B cell (primary cell): ENCODE measurements around the gene TMEM45A. TPM values are rescaled to one million over a fixed set of nuclear protein-coding genes. Genes with fewer than 3 reads are reported as not detected.

ENCODE experiments used
- ATAC-seq: fragments of 200-7000 bp; cut with Tn5 transposase; one replicate; pipeline ENCODE4 v1.10.0; 2021; ENCODE audit warnings: low read depth, mild to moderate bottlenecking, moderate number of reproducible peaks, moderate library complexity
- CTCF ChIA-PET: fragments of 350-600 bp; sonication (Branson Sonifier 250); formaldehyde crosslinking; loops from one replicate; lab custom pipeline; 2021; ENCODE audit warnings: antibody characterized with exemption, inconsistent platforms; lab: Charles Lee
- POLR2A ChIA-PET: fragments of 350-600 bp; sonication (Branson Sonifier 250); formaldehyde crosslinking; loops from one replicate; lab custom pipeline; 2021; ENCODE audit warnings: antibody characterized with exemption; lab: Charles Lee
- DNase-seq: peaks from one replicate; pipeline ENCODE4 v3.0.0; 2013
- H2AFZ ChIP-seq: 2 replicates; pipeline ENCODE4 v1.6.1; 2012; ENCODE audit warnings: mild to moderate bottlenecking, low read depth, low read length; ENCODE audit not compliant: insufficient read depth, poor library complexity, severe bottlenecking
- H3K27ac ChIP-seq, 2 donors: 1 replicate in 1 of 2; 2 replicates in 1 of 2; pipeline ENCODE4 v1.5.1; 2012 to 2013; ENCODE audit warnings: low read length in 2 of 2, mild to moderate bottlenecking in 2 of 2, moderate library complexity in 1 of 2
- H3K27me3 ChIP-seq, 4 experiments: fragments of 200-600 bp in 1 of 4; sonication (generic) in 1 of 4; replicated peaks in 1 of 4; 1 replicate in 2 of 4; 2 replicates in 2 of 4; pipeline versions ENCODE4 v1.6.1 to v1.7.0; 2013 to 2016; ENCODE audit warnings: low read length in 3 of 4, mild to moderate bottlenecking in 2 of 4, mixed read lengths in 1 of 4, moderate library complexity in 1 of 4; ENCODE audit not compliant: insufficient read depth in 4 of 4, control insufficient read depth in 3 of 4; ENCODE audit errors: control extremely low read depth in 1 of 4
- H3K36me3 ChIP-seq, 2 experiments: replicated peaks in 1 of 2; 1 replicate in 1 of 2; 2 replicates in 1 of 2; pipeline versions ENCODE4 v1.6.1 to v1.7.1; 2013; ENCODE audit warnings: low read length in 1 of 2; ENCODE audit not compliant: insufficient read depth in 2 of 2, control insufficient read depth in 1 of 2; ENCODE audit errors: control extremely low read depth in 1 of 2, extremely low read depth in 1 of 2
- H3K4me1 ChIP-seq, 2 donors: fragments of 200-600 bp in 1 of 2; sonication (generic) in 1 of 2; 1 replicate in 1 of 2; 2 replicates in 1 of 2; pipeline versions ENCODE4 v1.5.1 to v1.6.1; 2013 to 2017; ENCODE audit warnings: low read length in 2 of 2; ENCODE audit not compliant: control insufficient read depth in 2 of 2, insufficient read depth in 2 of 2
- H3K4me2 ChIP-seq: replicated peaks from 2 replicates; pipeline ENCODE3; 2012; ENCODE audit warnings: mild to moderate bottlenecking, low read depth, low read length; ENCODE audit not compliant: poor library complexity, severe bottlenecking
- H3K4me3 ChIP-seq, 5 experiments: fragments of 200-600 bp in 1 of 5; sonication (generic) in 1 of 5; 1 replicate in 3 of 5; 2 replicates in 2 of 5; pipeline versions ENCODE4 v1.5.1 to v1.7.0; 2011 to 2016; ENCODE audit warnings: low read length in 4 of 5, mild to moderate bottlenecking in 4 of 5, low read depth in 2 of 5, control low read depth in 1 of 5, moderate library complexity in 1 of 5; ENCODE audit not compliant: insufficient read depth in 1 of 5; ENCODE audit errors: control extremely low read depth in 1 of 5, extremely low read depth in 1 of 5
- H3K79me2 ChIP-seq: fragments of 200-600 bp; sonication (generic); one replicate; pipeline ENCODE4 v1.6.0; 2016; ENCODE audit warnings: low read length; ENCODE audit not compliant: control insufficient read depth, insufficient read depth
- H3K9ac ChIP-seq: fragments of 200-600 bp; sonication (generic); 2 replicates; pipeline ENCODE4 v1.6.1; 2017; ENCODE audit warnings: mild to moderate bottlenecking, low read length, moderate library complexity
- H3K9me3 ChIP-seq, 3 donors: one replicate each; pipeline versions ENCODE4 v1.6.1 to v1.7.1; 2013; ENCODE audit warnings: low read length in 2 of 3; ENCODE audit not compliant: control insufficient read depth in 2 of 3, insufficient read depth in 1 of 3; ENCODE audit errors: control extremely low read depth in 1 of 3
- H4K20me1 ChIP-seq: 2 replicates; pipeline ENCODE4 v1.6.0; 2012; ENCODE audit warnings: mild to moderate bottlenecking, low read length; ENCODE audit not compliant: insufficient read depth, control insufficient read depth, poor library complexity, severe bottlenecking
- H3K27ac Mint-ChIP-seq: one replicate; pipeline ENCODE4 v1.8.0; 2021; ENCODE audit warnings: mixed read lengths
- H3K27me3 Mint-ChIP-seq: one replicate; pipeline ENCODE4 v1.8.0; 2021; ENCODE audit warnings: mixed read lengths
- H3K4me1 Mint-ChIP-seq: one replicate; pipeline ENCODE4 v1.8.0; 2021; ENCODE audit warnings: mixed read lengths
- H3K4me3 Mint-ChIP-seq: one replicate; pipeline ENCODE4 v1.8.0; 2021; ENCODE audit warnings: mixed read lengths
- H3K9me3 Mint-ChIP-seq: one replicate; pipeline ENCODE4 v1.8.0; 2022; ENCODE audit warnings: mixed read lengths; ENCODE audit not compliant: insufficient read depth
- EZH2 ChIP-seq: IDR thresholded peaks from 2 replicates; pipeline ENCODE4 v1.6.1; 2012; ENCODE audit warnings: borderline replicate concordance, low read depth, mild to moderate bottlenecking, moderate library complexity, low read length; ENCODE audit not compliant: insufficient read depth, poor library complexity, severe bottlenecking
- WGBS: methylation state at CpG from one replicate; pipeline ENCODE4 v1.1.5; 2013; ENCODE audit warnings: missing lambda C conversion rate; ENCODE audit not compliant: insufficient coverage; 5-methylcytosine and 5-hydroxymethylcytosine counted together
- intact Hi-C: fragments of 100-400 bp; cut with micrococcal nuclease; formaldehyde crosslinking; loops from one replicate; pipeline ENCODE4 v1.10.0; 2022
- polyA plus RNA-seq: library from polyadenylated mRNA; depleted of rRNA; stranded (reverse); fragments of >200 nt; gene quantifications from 2 replicates; pipeline ENCODE4 v1.2.3, GENCODE V29; 2012
- total RNA-seq, 2 donors: library from RNA; stranded (reverse); fragments of 120-200 nt in 1 of 2; gene quantifications; 1 replicate in 1 of 2; 2 replicates in 1 of 2; pipeline versions ENCODE4 v1.2.3 to v1.2.4, GENCODE V29; 2013 to 2022
- TF ChIP-seq, protein P1 (sequence below): fragments of 200-600 bp; IDR thresholded peaks from one replicate; pipeline ENCODE4 v1.8.0; 2022; ENCODE audit warnings: antibody characterized with exemption, mild to moderate bottlenecking

Gene TMEM45A
- total and polyA plus RNA-seq, 2 donors (not counting 1 experiment from before 2014, with no cell fraction given) = 0.20 TPM; not detected in 1

DNA sequence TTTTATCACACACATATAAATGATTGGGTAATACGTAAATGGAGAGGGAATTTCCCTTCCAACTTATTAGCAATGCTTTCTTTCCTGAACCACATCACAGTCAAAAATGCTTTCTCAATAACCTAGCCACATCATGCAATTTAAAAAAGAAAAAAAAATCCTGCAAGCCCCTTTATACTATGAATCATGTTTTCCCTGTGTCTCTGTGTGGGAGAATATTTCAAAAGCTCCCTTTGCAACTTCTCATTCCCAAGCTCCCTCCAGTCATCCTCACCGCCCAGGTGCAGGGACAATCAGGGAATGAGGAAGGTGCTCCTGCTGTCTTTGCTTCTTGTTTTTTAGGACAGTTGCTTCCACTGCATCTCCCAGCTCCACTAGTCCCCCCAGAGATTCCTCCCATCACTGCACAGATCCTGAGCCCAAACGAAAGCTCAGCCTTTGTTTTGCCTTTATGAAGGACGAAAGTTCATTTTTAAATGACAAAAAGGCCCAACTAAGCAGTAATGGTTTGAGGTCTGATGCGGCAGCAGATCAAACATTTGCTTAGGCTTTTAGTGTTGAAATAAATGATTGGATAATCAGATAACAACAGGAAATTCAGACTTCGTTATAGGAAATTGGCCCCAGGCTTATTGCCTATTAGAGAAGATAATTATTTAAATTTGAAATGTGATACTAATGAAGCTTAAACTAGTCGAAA, 69.2 kb downstream of the TMEM45A start:
- ATAC-seq (no peak), DNase-seq (no peak)
- H3K9ac ChIP-seq = no peak overlapping the region
- Mint-ChIP-seq H3K27ac (no peak overlapping the region), H3K4me1 (no peaks in the 10 kb centered on the region), H3K9me3 (no peaks in the 10 kb centered on the region), H3K4me3 (no peak overlapping the region), H3K27me3 (no peaks in the 10 kb centered on the region)
- H3K4me1 ChIP-seq = no peaks in the 10 kb centered on the region
- ChIA-PET CTCF (interaction anchor here (1.0 kb wide), 1 partner anchor 99 kb away, joined by 3 read pairs; no protein-coding TSS in a partner anchor), POLR2A (no interaction called here)
- no peak overlapping the region for H3K4me3 ChIP-seq
- TF ChIP-seq, protein P1, sequence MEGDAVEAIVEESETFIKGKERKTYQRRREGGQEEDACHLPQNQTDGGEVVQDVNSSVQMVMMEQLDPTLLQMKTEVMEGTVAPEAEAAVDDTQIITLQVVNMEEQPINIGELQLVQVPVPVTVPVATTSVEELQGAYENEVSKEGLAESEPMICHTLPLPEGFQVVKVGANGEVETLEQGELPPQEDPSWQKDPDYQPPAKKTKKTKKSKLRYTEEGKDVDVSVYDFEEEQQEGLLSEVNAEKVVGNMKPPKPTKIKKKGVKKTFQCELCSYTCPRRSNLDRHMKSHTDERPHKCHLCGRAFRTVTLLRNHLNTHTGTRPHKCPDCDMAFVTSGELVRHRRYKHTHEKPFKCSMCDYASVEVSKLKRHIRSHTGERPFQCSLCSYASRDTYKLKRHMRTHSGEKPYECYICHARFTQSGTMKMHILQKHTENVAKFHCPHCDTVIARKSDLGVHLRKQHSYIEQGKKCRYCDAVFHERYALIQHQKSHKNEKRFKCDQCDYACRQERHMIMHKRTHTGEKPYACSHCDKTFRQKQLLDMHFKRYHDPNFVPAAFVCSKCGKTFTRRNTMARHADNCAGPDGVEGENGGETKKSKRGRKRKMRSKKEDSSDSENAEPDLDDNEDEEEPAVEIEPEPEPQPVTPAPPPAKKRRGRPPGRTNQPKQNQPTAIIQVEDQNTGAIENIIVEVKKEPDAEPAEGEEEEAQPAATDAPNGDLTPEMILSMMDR = no peak
- TF ChIP-seq EZH2 = no peak
- no peak overlapping the region for H3K27ac ChIP-seq
- H4K20me1 ChIP-seq = no peaks in the 10 kb centered on the region
- no peaks in the 10 kb centered on the region for H3K36me3 ChIP-seq
- WGBS = 96% methylated on average over 5 of the region's 7 CpGs
- H3K27me3 ChIP-seq = no peaks in the 10 kb centered on the region
- no peak overlapping the region for H3K4me2 ChIP-seq
- H2AFZ ChIP-seq = no peak overlapping the region
- intact Hi-C loops = no loop called here
- H3K9me3 ChIP-seq = no peaks in the 10 kb centered on the region
- no peaks in the 10 kb centered on the region for H3K79me2 ChIP-seq

DNA sequence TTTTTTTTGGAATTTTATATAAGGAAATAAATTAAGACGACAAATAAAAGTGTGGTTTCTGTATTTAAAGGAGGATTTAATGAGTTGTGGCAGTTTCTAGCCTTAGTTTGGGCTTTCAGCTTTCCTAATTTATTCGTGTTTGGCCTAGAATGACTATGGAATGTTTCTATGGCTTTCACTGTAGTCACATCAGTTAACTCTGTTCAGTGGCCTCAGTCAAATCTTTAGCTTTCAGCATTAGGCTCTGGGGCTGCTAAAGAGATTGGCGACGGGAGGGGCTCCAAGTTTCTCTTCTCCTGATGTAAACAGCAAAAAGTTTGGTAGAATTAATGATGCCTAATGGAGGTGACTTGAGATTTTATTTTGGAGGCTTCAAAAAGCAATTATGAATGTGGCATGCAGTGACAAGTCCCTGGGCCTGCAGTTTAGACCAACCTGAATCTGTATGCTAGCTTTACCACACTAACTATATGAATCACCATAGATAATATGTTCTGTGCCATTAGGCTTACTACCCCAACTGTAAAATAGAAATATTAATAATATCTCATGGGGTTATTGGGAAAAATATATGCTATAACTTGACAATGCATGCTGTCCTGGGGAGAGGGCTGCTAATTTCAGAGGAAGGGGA, 69.9 kb downstream of the TMEM45A start:
- Mint-ChIP-seq H3K27me3 (no peaks in the 10 kb centered on the region), H3K4me3 (no peak overlapping the region), H3K9me3 (no peaks in the 10 kb centered on the region), H3K27ac (no peak overlapping the region), H3K4me1 (no peaks in the 10 kb centered on the region)
- TF ChIP-seq, protein P1 = no peak
- TF ChIP-seq EZH2 = no peak
- ChIA-PET CTCF (no interaction called here), POLR2A (no interaction called here)
- no peak for ATAC-seq
- H3K79me2 ChIP-seq = no peaks in the 10 kb centered on the region
- no peak overlapping the region for H3K9ac ChIP-seq
- H3K27ac ChIP-seq = no peak overlapping the region
- H2AFZ ChIP-seq = no peak overlapping the region
- 88% methylated on average over 4 of the region's 4 CpGs for WGBS
- no peaks in the 10 kb centered on the region for H3K9me3 ChIP-seq
- no peak overlapping the region for H3K4me2 ChIP-seq
- H3K27me3 ChIP-seq = no peaks in the 10 kb centered on the region
- H4K20me1 ChIP-seq = no peaks in the 10 kb centered on the region
- H3K36me3 ChIP-seq = no peaks in the 10 kb centered on the region
- H3K4me3 ChIP-seq = no peak overlapping the region
- intact Hi-C loops = no loop called here
- no peaks in the 10 kb centered on the region for H3K4me1 ChIP-seq
- DNase-seq = no peak
